Measurements from ENCODE around the gene TSPAN3. TPM values are rescaled to one million over a fixed set of nuclear protein-coding genes. Genes with fewer than 3 reads are reported as not detected.

The TSPAN3 gene
- total and polyA plus RNA-seq, 2 donors (not counting 1 experiment from before 2014, with no cell fraction given): 109 to 130 TPM

- intact Hi-C loops (cut with micrococcal nuclease): loop anchor here (10.0 kb wide), 1 partner anchor 88 kb away; the partner anchor contains the start of gene SCAPER
- Histone ChIP-seq H3K4me3 (ENCODE audit: control extremely low read depth in 1 of 5, extremely low read depth in 1 of 5, insufficient read depth in 1 of 5, low read depth in 2 of 5, low read length in 4 of 5) (no peak overlapping the region), H4K20me1 (ENCODE audit: control insufficient read depth, insufficient read depth, low read length, poor library complexity, severe bottlenecking) (peaks cover 10% of the 10 kb centered on the region), H3K4me1 (ENCODE audit: control insufficient read depth in 2 of 2, insufficient read depth in 2 of 2, low read length in 2 of 2) (peaks cover 46 to 60% of the 10 kb centered on the region in 2 donors), H3K27ac (ENCODE audit: low read length in 2 of 2) (no peak overlapping the region), H3K36me3 (replicated peaks in 1 of 2; ENCODE audit: control extremely low read depth in 1 of 2, control insufficient read depth in 1 of 2, extremely low read depth in 1 of 2, insufficient read depth in 2 of 2, low read length in 1 of 2) (peaks cover 4 to 9% of the 10 kb centered on the region in 2 experiments), H3K9me3 (ENCODE audit: control extremely low read depth in 1 of 3, control insufficient read depth in 2 of 3, insufficient read depth in 1 of 3, low read length in 2 of 3) (no peaks in the 10 kb centered on the region), H3K9ac (ENCODE audit: low read length) (no peak overlapping the region), H3K79me2 (ENCODE audit: control insufficient read depth, insufficient read depth, low read length) (peaks cover 40% of the 10 kb centered on the region), H3K4me2 (replicated peaks; ENCODE audit: low read depth, low read length, poor library complexity, severe bottlenecking) (no peak overlapping the region), H2AFZ (ENCODE audit: insufficient read depth, low read depth, low read length, poor library complexity, severe bottlenecking) (peak overlapping the region; percentile 100), H3K27me3 (replicated peaks in 1 of 4; ENCODE audit: control extremely low read depth in 1 of 4, control insufficient read depth in 3 of 4, insufficient read depth in 4 of 4, low read length in 3 of 4) (no peaks in the 10 kb centered on the region)
- Mint-ChIP-seq H3K4me1 (peaks cover 59% of the 10 kb centered on the region), H3K4me3 (peak overlapping the region; percentile 26), H3K9me3 (ENCODE audit: insufficient read depth) (no peaks in the 10 kb centered on the region), H3K27ac (peak overlapping the region; percentile 100), H3K27me3 (no peaks in the 10 kb centered on the region)
- TF ChIP-seq CTCF (IDR thresholded peaks at IDR 0.05) (no peak), EZH2 (IDR thresholded peaks at IDR 0.05; ENCODE audit: borderline replicate concordance, insufficient read depth, low read depth, low read length, poor library complexity, severe bottlenecking) (no peak)
- ATAC-seq (ENCODE audit: low read depth): no peak
- CTCF ChIA-PET: interaction anchor here (0.8 to 2.3 kb wide), 3 partner anchors 20 to 58 kb away, joined by 4 to 12 read pairs (median 8); no protein-coding TSS in a partner anchor
- POLR2A ChIA-PET: interaction anchor here (1.1 kb wide), 1 partner anchor 31 kb away, joined by 3 read pairs; no protein-coding TSS in a partner anchor
- DNase-seq: peak; percentile 14
- 100% methylated on average over 4 of the region's 6 CpGs for WGBS (ENCODE audit: insufficient coverage)
Observed at GRCh38 chr15:76993114-76993725, 77.7 kb downstream of the TSPAN3 start.

Measured in B cell (primary cell).